ENCODE measurements around the gene DDX39B.
"Not testable (repeated sequence)": the region's sequence is repeated elsewhere in the genome, so short reads cannot be mapped to it uniquely, and the experiment has no call there.

DDX39B gene

DNA sequence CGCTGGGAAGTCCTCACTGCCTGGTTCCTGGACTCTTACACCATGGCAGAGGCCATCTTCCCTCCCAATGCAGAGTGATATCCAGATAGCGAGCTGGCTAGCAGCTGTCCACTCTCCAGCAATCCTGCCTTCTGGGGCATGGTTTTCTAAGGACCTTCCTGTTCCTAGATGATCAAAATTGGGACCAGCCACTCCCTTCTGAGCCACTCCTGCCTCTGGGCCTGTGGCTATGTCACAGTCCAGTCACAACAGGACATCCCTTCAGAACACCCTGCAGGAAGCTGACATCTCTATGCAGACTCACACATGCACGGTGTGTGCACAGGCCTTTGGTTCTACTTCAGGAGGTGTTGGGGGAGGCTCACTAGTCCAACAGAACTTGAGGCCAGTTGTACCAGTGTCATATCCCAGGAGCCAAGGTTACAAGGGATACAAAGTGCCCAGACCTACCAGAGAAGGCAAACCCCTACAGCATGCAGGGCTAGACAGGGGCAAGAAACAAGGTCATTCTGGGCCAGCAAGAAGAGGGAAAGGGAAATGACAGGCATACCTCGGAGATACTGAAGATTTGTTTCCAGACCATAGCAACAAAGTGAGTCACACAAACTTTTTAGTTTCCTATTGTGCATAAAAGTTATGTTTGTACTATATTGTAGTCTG, 15.7 kb downstream of the DDX39B start:
- no peak for DNase-seq

GRCh38 chr6:31525553-31525931, 16.3 kb downstream of the DDX39B start:
- no peak for DNase-seq

DNA sequence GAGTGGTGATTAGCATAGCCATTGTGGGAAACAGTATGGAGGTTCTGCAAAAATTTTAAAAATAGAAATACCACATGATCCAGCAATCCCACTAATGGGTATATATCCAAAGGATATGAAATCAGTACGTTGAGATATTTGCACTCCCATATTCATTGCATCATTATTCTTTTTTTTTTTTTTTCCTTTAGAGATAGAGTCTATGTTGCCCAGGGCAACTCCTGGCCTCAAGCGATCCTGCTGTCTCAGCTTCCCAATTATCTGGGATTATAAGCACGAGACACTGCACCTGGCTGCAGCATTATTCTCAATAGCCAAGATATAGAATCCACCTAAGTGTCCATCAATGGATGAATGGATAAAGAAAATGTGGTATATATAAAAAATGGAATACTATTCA, 20.0 kb downstream of the DDX39B start:
- DNase-seq: no peak

GRCh38 chr6:31513456-31514165, 28.2 kb downstream of the DDX39B start:
- DNase-seq: no peak

DNA sequence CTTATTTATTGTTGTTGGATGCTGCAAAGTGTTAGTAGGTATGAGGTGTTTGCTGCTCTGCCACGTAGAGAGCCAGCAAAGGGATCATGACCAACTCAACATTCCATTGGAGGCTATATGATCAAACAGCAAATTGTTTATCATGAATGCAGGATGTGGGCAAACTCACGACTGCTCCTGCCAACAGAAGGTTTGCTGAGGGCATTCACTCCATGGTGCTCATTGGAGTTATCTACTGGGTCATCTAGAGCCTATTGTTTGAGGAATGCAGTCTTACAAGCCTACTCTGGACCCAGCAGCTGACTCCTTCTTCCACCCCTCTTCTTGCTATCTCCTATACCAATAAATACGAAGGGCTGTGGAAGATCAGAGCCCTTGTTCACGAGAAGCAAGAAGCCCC, 31.8 kb downstream of the DDX39B start:
- no peak for DNase-seq

- not testable (repeated sequence) for DNase-seq
Observed at GRCh38 chr6:31509036-31509435, 32.8 kb downstream of the DDX39B start.

- no peak for DNase-seq
Observed at GRCh38 chr6:31502586-31502985, 39.2 kb downstream of the DDX39B start.

GRCh38 chr6:31499648-31500047, 42.2 kb downstream of the DDX39B start:
- not testable (repeated sequence) for DNase-seq

GRCh38 chr6:31498748-31499147, 43.1 kb downstream of the DDX39B start:
- DNase-seq: no peak

DNA sequence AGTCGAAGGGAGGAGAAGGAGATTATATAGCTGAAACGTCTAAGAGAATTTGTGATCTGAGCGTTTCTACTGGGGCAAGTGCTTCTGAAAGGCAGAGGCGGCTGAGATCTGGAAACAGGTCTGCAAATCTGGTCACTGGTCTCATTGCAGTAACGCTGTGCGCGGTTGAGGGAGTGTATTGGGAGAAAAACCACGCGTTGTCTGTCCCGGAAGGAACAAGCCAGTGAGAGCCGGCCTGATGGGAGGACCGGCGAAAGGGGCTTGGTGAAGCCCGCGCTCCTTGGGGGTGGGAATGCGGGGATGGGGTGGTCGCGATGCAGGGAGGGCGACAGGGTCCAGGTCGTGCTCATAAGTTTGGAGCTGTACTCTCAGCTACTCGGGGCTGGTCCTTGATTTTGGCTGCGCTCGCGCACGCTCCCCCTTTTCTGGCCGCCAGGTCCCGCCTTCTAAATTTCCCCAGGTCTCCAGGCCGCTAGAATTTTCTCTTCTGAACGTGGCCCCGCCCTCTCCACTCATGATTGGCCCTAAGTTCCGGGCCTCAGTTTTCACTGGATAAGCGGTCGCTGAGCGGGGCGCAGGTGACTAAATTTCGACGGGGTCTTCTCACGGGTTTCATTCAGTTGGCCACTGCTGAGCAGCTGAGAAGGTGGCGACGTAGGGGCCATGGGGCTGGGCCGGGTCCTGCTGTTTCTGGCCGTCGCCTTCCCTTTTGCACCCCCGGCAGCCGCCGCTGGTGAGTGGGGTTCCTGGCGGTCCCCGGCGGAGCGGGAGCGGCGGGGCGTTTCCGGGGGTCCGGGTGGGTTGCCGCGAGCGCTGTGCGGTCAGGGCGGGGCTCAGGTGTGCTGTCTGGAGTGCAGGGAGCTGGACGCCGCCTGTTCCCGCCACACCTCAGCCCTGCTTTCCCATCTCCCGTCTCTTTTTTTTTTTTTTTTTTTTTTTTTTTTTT, 44.0 kb downstream of the DDX39B start, which contains the start of gene MICB:
TSS of gene MICB (plus strand) at position 615 of the 946 bp plus-strand sequence. CDS start at position 664, 49 bp downstream.
- DNase-seq: peak; percentile 90

DNA sequence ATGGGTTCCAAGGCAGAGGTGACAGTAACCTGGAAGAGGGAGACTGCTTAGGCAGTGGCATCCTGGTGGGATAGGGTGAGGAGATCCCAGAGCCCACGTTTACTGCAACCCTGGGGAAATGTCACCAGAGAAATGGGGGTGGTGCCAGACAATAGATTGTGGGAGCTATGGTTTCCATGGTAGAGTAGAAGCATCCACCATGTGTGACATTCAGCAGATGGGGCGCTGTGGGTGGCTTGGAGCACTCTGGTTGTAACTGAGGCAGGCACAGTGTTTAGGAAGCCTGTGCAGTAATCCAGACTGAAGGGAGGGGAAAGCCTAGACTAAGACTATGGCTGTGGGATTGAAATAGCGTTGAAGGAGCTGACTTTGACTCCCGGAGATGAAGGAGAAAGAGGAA, 45.0 kb downstream of the DDX39B start:
- DNase-seq: not testable (repeated sequence)

DNA sequence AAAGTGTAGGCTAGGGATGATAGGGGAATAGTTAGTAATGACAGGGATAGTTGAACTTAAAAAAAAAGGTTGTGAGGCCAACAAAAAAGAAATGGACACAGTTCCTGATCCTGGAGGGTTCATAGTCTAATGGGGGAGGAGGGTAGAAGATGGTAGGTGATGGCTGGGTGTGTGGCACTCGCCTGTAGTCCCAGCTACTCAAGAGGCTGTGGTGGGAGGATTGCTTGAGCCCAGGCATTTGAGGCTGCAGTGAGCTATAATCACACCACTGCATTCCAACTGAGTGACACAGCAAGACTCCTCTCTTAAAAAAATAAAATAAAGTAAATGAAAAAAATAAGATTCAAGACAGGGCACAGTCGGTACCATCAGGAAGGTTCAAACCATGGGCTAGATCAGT, 46.2 kb downstream of the DDX39B start:
- DNase-seq: no peak

GRCh38 chr6:31493875-31494694, 47.7 kb downstream of the DDX39B start:
- peak; percentile 90 for DNase-seq

GRCh38 chr6:31493550-31493874, 48.3 kb downstream of the DDX39B start:
- not testable (repeated sequence) for DNase-seq

DNA sequence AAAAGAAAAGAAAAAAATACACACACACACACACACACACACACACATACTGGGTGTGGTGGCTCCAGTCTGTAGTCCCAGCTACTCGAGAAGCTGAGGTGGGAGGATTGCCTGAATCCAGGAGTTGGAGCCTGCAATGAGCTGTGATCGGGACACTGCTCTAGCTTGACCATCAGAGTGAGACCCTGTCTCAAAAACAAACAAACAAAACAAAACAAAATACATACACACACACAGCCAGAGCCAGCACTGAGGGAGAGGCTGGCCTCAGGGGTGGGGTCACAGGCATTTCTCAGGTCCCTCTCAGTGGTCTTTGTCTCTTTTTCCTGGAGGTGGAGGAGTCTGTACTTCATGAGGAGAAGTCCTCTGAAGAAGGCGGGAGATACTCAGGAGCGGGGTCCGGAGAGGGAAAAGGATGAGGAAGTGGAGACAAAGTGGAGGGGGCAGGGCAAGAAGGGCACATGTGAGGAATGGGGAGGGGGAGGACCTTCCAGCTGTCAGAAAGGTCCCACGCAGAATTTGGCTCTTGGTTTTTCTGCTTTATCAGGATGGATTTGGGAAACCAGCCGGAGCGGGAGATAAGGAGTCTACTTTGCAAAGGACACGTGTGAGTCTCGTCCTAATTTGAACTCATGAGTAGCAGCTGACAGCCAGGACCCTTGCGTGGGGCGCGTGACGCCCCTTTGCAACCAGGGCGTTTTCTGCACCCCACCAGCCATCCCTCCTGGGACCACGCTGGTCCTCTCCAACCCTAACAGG, 51.5 kb downstream of the DDX39B start:
- peak; percentile 50 for DNase-seq

GRCh38 chr6:31489086-31489485, 52.7 kb downstream of the DDX39B start:
- DNase-seq: peak; percentile 26

- peak; percentile 13 for DNase-seq
Observed at GRCh38 chr6:31487674-31488073, 54.1 kb downstream of the DDX39B start.

DNA sequence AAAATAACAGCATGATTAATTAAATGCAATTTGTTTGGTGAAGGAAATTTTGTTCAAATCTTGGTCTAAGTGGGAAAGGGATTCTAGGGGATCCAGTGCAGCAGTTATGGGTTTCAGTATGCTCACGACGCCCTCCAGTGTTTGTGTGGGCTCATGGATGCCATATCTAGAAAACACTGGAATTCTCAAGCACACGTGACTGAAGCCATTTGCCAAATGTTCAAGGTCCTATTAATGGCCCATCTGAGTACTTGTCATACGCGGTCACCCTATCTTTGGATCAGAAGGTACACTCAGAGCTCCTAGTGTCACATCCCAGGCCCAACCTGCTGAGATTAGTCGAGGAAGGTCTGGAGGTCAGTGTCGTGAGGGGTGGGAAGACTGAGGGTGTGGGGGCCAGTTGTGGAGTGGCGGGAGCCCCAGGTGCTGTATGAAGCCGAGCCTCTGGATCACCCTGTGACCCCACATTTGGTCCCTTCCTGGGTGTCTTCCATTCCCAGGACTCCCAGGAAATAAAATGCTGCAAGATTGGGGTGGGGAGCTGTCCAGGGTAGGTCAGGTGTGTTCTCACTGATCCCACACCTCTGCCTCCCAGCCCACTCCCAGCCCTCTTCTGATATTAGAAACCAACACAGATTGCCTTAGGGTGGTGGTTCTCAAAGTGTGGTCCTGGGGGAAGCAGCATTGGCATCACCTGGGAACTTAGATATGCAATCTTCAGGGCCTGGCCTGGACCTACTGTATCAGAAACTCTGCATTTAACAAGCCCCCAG, 55.6 kb downstream of the DDX39B start:
- not testable (repeated sequence) for DNase-seq

DNA sequence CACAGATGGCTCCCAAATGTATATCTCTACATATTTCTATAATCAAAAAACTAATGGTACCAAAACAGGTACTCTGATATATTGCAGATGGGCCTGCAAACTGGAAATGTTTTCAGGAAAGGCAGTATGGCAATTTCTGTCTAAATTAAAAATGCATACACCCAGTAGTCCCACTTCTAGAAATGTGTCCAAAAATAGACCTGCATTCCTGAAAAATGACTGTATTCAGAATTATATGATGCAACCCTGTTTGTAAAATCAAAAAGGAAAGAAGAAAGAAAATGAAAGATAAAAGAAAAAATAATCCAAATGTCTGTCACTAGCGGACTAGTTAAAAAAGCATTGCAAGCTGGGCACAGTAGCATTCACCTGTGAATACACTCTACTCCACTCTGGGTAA, 56.7 kb downstream of the DDX39B start:
- peak; percentile 13 for DNase-seq

DNA sequence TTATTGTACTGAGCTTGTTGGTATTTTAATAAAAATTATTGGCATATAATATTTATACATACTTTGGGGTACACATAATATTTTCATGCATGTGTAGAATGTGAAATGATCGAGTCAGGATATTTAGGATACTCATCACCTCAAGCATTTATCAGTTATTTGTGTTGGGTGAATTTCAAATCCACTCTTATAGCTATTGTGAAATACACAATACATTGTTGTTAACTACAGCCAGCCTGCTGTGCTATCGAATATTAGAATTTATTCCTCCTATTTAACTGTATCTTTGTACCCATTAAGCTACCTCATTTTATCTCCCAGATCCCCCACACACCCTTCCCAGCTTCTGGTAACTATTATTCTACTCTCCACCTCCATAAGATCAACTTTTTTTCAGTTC, 58.4 kb downstream of the DDX39B start:
- DNase-seq: no peak

- DNase-seq: peak; percentile 30
Observed at GRCh38 chr6:31480574-31480973, 61.2 kb downstream of the DDX39B start.
